Measurements from ENCODE around the gene THRA. TPM values are rescaled to one million over a fixed set of nuclear protein-coding genes. Genes with fewer than 3 reads are reported as not detected.

Gene THRA
- polyA plus RNA-seq, 1 donor (not counting 4 experiments of a cell fraction or from before 2014, with no cell fraction given) = 4.5 TPM

DNA sequence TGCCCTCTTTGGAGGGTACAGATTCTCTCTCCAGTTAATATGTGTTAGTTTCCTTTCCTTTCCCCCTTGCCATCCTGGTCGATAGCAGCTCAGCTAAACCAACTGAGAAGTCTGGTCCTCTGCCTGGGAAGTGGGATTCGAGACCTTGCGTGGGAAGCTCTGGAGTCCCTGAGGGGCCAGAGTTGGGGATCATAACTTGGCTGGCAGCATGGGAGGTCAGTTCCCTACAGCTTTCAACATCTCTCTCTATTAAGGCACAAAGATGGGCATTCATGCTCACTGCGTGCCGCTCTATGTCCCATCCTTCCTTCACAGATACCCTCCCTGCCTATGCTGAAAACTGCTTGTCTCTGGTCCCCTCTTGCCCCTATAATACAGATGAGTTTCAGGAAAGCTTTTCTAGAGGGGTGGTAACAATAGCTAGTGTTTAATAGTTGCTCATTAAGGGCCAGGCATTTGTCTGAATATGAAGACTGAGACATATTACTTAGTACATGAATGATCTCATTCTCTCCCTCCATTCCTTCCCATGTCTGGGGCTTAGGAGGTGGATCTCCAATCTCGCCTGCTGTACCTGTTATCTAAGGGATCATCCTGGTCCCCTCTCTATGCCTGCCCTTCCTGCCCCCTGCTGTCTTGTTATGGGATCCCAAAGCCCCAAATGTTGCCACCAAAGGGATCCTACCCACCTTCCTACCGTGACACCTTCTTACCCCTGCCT is 10.8 kb downstream of the THRA start:
- TF ChIP-seq, protein P1, sequence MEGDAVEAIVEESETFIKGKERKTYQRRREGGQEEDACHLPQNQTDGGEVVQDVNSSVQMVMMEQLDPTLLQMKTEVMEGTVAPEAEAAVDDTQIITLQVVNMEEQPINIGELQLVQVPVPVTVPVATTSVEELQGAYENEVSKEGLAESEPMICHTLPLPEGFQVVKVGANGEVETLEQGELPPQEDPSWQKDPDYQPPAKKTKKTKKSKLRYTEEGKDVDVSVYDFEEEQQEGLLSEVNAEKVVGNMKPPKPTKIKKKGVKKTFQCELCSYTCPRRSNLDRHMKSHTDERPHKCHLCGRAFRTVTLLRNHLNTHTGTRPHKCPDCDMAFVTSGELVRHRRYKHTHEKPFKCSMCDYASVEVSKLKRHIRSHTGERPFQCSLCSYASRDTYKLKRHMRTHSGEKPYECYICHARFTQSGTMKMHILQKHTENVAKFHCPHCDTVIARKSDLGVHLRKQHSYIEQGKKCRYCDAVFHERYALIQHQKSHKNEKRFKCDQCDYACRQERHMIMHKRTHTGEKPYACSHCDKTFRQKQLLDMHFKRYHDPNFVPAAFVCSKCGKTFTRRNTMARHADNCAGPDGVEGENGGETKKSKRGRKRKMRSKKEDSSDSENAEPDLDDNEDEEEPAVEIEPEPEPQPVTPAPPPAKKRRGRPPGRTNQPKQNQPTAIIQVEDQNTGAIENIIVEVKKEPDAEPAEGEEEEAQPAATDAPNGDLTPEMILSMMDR (optimal IDR thresholded peaks at IDR 0.05 in 1 of 3, IDR thresholded peaks at IDR 0.05 in 1 of 3, conservative IDR thresholded peaks at IDR 0.05 in 1 of 3; ENCODE audit: extremely low read depth in 1 of 3, insufficient read depth in 2 of 3, low read length in 3 of 3) = no peak
- TF ChIP-seq EZH2 (IDR thresholded peaks at IDR 0.05; ENCODE audit: low read length) = no peak

DNA sequence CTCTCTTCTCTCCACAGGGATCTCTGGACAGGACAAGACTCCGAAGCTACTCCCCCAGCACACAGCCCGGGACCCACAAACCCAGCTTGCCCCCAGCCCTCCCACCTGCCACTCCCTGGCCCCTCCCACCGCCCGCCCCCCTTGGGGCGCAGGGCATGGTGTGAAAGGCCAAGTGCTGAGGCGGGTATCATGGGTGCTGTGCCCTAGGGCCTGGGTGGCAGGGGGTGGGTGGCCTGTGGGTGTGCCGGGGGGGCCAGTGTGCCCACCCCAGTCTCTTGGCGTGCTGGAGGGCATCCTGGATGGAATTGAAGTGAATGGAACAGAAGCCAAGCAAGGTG is 11.4 kb downstream of the THRA start:
- Histone ChIP-seq H3K27ac (ENCODE audit: control insufficient read depth, insufficient read depth, low read length) (no peak overlapping the region), H4K20me1 (ENCODE audit: control insufficient read depth, extremely low read depth, insufficient read depth, low read length) (no peaks in the 10 kb centered on the region), H3K27me3 (ENCODE audit: control insufficient read depth, extremely low read depth, insufficient read depth, low read length) (no peaks in the 10 kb centered on the region), H3K9me1 (ENCODE audit: control insufficient read depth, extremely low read depth, insufficient read depth, low read length) (no peaks in the 10 kb centered on the region), H3K4me3 (ENCODE audit: control insufficient read depth in 2 of 3, extremely low read depth in 1 of 3, insufficient read depth in 2 of 3, low read depth in 1 of 3, low read length in 3 of 3) (no peak overlapping the region), H3K36me3 (ENCODE audit: control insufficient read depth in 2 of 2, extremely low read depth in 1 of 2, insufficient read depth in 2 of 2, low read length in 2 of 2) (no peaks in the 10 kb centered on the region), H3K9ac (ENCODE audit: control insufficient read depth, extremely low read depth, insufficient read depth, low read length) (no peak overlapping the region), H3K9me3 (ENCODE audit: control insufficient read depth, low read depth, low read length) (no peaks in the 10 kb centered on the region), H3K4me2 (ENCODE audit: control insufficient read depth, extremely low read depth, insufficient read depth, low read depth, low read length) (no peak overlapping the region), H3K4me1 (ENCODE audit: control insufficient read depth, extremely low read depth, insufficient read depth, low read length) (peaks cover 44% of the 10 kb centered on the region), H3K79me2 (ENCODE audit: control insufficient read depth, insufficient read depth, low read length) (no peaks in the 10 kb centered on the region), H2AFZ (ENCODE audit: control insufficient read depth, low read length) (no peak overlapping the region)
- TF ChIP-seq, protein P1 (optimal IDR thresholded peaks at IDR 0.05 in 1 of 3, IDR thresholded peaks at IDR 0.05 in 1 of 3, conservative IDR thresholded peaks at IDR 0.05 in 1 of 3; ENCODE audit: extremely low read depth in 1 of 3, insufficient read depth in 2 of 3, low read length in 3 of 3) = no peak
- no peak for TF ChIP-seq EZH2 (IDR thresholded peaks at IDR 0.05; ENCODE audit: low read length)
- dilution Hi-C loops (cut with MboI; ENCODE audit: extremely low pct_ligation_motif_present, low sequenced_read_pairs) = no loop called here
- FAIRE-seq = no peak
- DNase-seq (ENCODE audit: low read depth, low spot score) = no peak

More for the DNA sequence above, 10.8 kb downstream of the THRA start:
- Histone ChIP-seq H2AFZ (ENCODE audit: control insufficient read depth, low read length) (no peak overlapping the region), H3K9me1 (ENCODE audit: control insufficient read depth, extremely low read depth, insufficient read depth, low read length) (no peaks in the 10 kb centered on the region), H3K79me2 (ENCODE audit: control insufficient read depth, insufficient read depth, low read length) (no peaks in the 10 kb centered on the region), H3K9me3 (ENCODE audit: control insufficient read depth, low read depth, low read length) (no peaks in the 10 kb centered on the region), H3K4me1 (ENCODE audit: control insufficient read depth, extremely low read depth, insufficient read depth, low read length) (peaks cover 49% of the 10 kb centered on the region), H3K27me3 (ENCODE audit: control insufficient read depth, extremely low read depth, insufficient read depth, low read length) (no peaks in the 10 kb centered on the region), H3K27ac (ENCODE audit: control insufficient read depth, insufficient read depth, low read length) (no peak overlapping the region), H3K9ac (ENCODE audit: control insufficient read depth, extremely low read depth, insufficient read depth, low read length) (no peak overlapping the region), H3K4me3 (ENCODE audit: control insufficient read depth in 2 of 3, extremely low read depth in 1 of 3, insufficient read depth in 2 of 3, low read depth in 1 of 3, low read length in 3 of 3) (no peak overlapping the region), H4K20me1 (ENCODE audit: control insufficient read depth, extremely low read depth, insufficient read depth, low read length) (no peaks in the 10 kb centered on the region), H3K36me3 (ENCODE audit: control insufficient read depth in 2 of 2, extremely low read depth in 1 of 2, insufficient read depth in 2 of 2, low read length in 2 of 2) (no peaks in the 10 kb centered on the region), H3K4me2 (ENCODE audit: control insufficient read depth, extremely low read depth, insufficient read depth, low read depth, low read length) (no peak overlapping the region)
- dilution Hi-C loops (cut with MboI; ENCODE audit: extremely low pct_ligation_motif_present, low sequenced_read_pairs) = no loop called here
- DNase-seq (ENCODE audit: low read depth, low spot score) (no peak), FAIRE-seq (no peak)
